ENCODE measurements around the gene TAS2R50.

TAS2R50 gene

GRCh38 chr12:11015775-11016430 is 29.2 kb upstream of the TAS2R50 start:
- Histone ChIP-seq H3K27me3 (ENCODE audit: control insufficient read depth, low read length) (no peaks in the 10 kb centered on the region), H3K79me2 (ENCODE audit: control insufficient read depth, low read length) (no peaks in the 10 kb centered on the region), H4K20me1 (ENCODE audit: control insufficient read depth, insufficient read depth, low read depth, low read length) (no peaks in the 10 kb centered on the region), H3K36me3 (ENCODE audit: control insufficient read depth, low read length) (no peaks in the 10 kb centered on the region), H3K4me3 (ENCODE audit: low read length) (no peak overlapping the region), H3K4me1 (ENCODE audit: control insufficient read depth, low read length) (no peaks in the 10 kb centered on the region), H3K4me2 (ENCODE audit: low read length) (no peak overlapping the region), H3K9me3 (ENCODE audit: control insufficient read depth, insufficient read depth, low read length) (no peaks in the 10 kb centered on the region), H3K27ac (ENCODE audit: low read depth, low read length) (no peak overlapping the region), H3F3A (ENCODE audit: control insufficient read depth, insufficient read depth) (no peaks in the 10 kb centered on the region), H3K9me2 (replicated peaks; ENCODE audit: control insufficient read depth, low read length) (no peaks in the 10 kb centered on the region)
- TF ChIP-seq CTCF (IDR thresholded peaks at IDR 0.05; ENCODE audit: low read depth, low read length, poor library complexity, severe bottlenecking) (no peak), EZH2phosphoT487 (IDR thresholded peaks at IDR 0.05; ENCODE audit: borderline replicate concordance, low read length) (no peak)

GRCh38 chr12:11014234-11014633 is 27.5 kb upstream of the TAS2R50 start:
- TF ChIP-seq CTCF (IDR thresholded peaks at IDR 0.05; ENCODE audit: low read depth, low read length, poor library complexity, severe bottlenecking) (no peak), EZH2phosphoT487 (IDR thresholded peaks at IDR 0.05; ENCODE audit: borderline replicate concordance, low read length) (no peak)
- Histone ChIP-seq H3K9me2 (replicated peaks; ENCODE audit: control insufficient read depth, low read length) (no peaks in the 10 kb centered on the region), H3K4me3 (ENCODE audit: low read length) (no peak overlapping the region), H3K27ac (ENCODE audit: low read depth, low read length) (no peak overlapping the region), H3K79me2 (ENCODE audit: control insufficient read depth, low read length) (no peaks in the 10 kb centered on the region), H3K27me3 (ENCODE audit: control insufficient read depth, low read length) (no peaks in the 10 kb centered on the region), H4K20me1 (ENCODE audit: control insufficient read depth, insufficient read depth, low read depth, low read length) (no peaks in the 10 kb centered on the region), H3F3A (ENCODE audit: control insufficient read depth, insufficient read depth) (no peaks in the 10 kb centered on the region), H3K9me3 (ENCODE audit: control insufficient read depth, insufficient read depth, low read length) (no peaks in the 10 kb centered on the region), H3K4me1 (ENCODE audit: control insufficient read depth, low read length) (no peaks in the 10 kb centered on the region), H3K4me2 (ENCODE audit: low read length) (no peak overlapping the region), H3K36me3 (ENCODE audit: control insufficient read depth, low read length) (no peaks in the 10 kb centered on the region)

- no peaks in the 10 kb centered on the region for H4K20me1 ChIP-seq (ENCODE audit: control insufficient read depth, insufficient read depth, low read depth, low read length)
- no peaks in the 10 kb centered on the region for H3F3A ChIP-seq (ENCODE audit: control insufficient read depth, insufficient read depth)
- H3K9me3 ChIP-seq (ENCODE audit: control insufficient read depth, insufficient read depth, low read length), result no peaks in the 10 kb centered on the region
- H3K4me1 ChIP-seq (ENCODE audit: control insufficient read depth, low read length), result no peaks in the 10 kb centered on the region
- H3K27ac ChIP-seq (ENCODE audit: low read depth, low read length), result no peak overlapping the region
- no peaks in the 10 kb centered on the region for H3K27me3 ChIP-seq (ENCODE audit: control insufficient read depth, low read length)
- H3K9me2 ChIP-seq (replicated peaks; ENCODE audit: control insufficient read depth, low read length), result no peaks in the 10 kb centered on the region
- TF ChIP-seq CTCF (IDR thresholded peaks at IDR 0.05; ENCODE audit: low read depth, low read length, poor library complexity, severe bottlenecking), result no peak
- TF ChIP-seq EZH2phosphoT487 (IDR thresholded peaks at IDR 0.05; ENCODE audit: borderline replicate concordance, low read length), result no peak
- no peaks in the 10 kb centered on the region for H3K36me3 ChIP-seq (ENCODE audit: control insufficient read depth, low read length)
- no peaks in the 10 kb centered on the region for H3K79me2 ChIP-seq (ENCODE audit: control insufficient read depth, low read length)
- H3K4me2 ChIP-seq (ENCODE audit: low read length), result no peak overlapping the region
- H3K4me3 ChIP-seq (ENCODE audit: low read length), result no peak overlapping the region
These were observed 20.9 kb upstream of the TAS2R50 start for GRCh38 chr12:11007608-11008007.

All from DOHH2 (cell line).